Tibial nerve (tissue), 4 donors: ENCODE data around the gene EML1.

Source experiments
- EP300 ChIP-seq, 2 donors: sonication (generic); formaldehyde crosslinking; IDR thresholded peaks; one replicate each; pipeline ENCODE4 v1.6.1; 2017; ENCODE audit warnings: antibody characterized with exemption in 2 of 2, mild to moderate bottlenecking in 1 of 2
- POLR2A ChIP-seq, 2 donors: fragments of 450-650 bp; IDR thresholded peaks; one replicate each; pipeline ENCODE4 v1.6.1; 2017; ENCODE audit warnings: antibody characterized with exemption in 2 of 2, mild to moderate bottlenecking in 2 of 2, moderate library complexity in 2 of 2
- TF ChIP-seq, protein P1 (sequence below), 5 experiments: fragments of 200-600 bp in 3 of 5; fragments of 450-650 bp in 2 of 5; sonication (generic) in 3 of 5; IDR thresholded peaks; one replicate each; pipeline ENCODE4 v1.5.1; 2016 to 2019; ENCODE audit warnings: antibody characterized with exemption in 5 of 5, mild to moderate bottlenecking in 3 of 5, moderate library complexity in 2 of 5

DNA sequence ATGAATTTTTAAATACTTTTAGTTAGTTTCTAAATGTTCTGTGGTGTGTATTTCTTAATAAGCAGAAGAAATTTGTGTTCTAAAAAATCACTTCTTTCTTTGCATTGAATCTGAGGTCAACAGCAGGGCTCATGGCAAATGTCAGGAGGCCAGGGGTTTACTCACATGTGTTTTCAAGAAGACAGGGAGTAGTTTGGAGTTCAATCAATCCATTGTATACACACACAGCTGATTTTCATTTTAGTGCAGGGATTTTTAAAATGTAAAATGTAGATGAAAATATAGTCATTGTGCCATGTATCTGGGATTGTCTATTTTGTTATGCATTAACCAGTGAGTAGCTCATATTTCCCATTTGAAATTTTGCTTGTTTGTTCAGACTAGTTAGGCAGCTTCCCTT lies 62.1 kb downstream of the EML1 start:
- TF ChIP-seq, protein P1, sequence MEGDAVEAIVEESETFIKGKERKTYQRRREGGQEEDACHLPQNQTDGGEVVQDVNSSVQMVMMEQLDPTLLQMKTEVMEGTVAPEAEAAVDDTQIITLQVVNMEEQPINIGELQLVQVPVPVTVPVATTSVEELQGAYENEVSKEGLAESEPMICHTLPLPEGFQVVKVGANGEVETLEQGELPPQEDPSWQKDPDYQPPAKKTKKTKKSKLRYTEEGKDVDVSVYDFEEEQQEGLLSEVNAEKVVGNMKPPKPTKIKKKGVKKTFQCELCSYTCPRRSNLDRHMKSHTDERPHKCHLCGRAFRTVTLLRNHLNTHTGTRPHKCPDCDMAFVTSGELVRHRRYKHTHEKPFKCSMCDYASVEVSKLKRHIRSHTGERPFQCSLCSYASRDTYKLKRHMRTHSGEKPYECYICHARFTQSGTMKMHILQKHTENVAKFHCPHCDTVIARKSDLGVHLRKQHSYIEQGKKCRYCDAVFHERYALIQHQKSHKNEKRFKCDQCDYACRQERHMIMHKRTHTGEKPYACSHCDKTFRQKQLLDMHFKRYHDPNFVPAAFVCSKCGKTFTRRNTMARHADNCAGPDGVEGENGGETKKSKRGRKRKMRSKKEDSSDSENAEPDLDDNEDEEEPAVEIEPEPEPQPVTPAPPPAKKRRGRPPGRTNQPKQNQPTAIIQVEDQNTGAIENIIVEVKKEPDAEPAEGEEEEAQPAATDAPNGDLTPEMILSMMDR (IDR thresholded peaks at IDR 0.05) = no peak
- TF ChIP-seq POLR2A (IDR thresholded peaks at IDR 0.05) = no peak
- TF ChIP-seq EP300 (IDR thresholded peaks at IDR 0.05) = no peak
